Kidney (tissue), 14 donors: ENCODE results near the gene RNF5. TPM values are rescaled to one million over a fixed set of nuclear protein-coding genes. Genes with fewer than 3 reads are reported as not detected.

Experiments used
- DNase-seq, 5 donors: peaks; one replicate each; pipeline ENCODE4 v3.0.0-alpha.2; 2013 to 2020
- FAIRE-seq: peaks from 2 replicates; lab custom pipeline; 2012; peaks lifted over from hg19 to GRCh38; lab: Jason Lieb, UNC
- H3K27ac ChIP-seq, 2 donors: one replicate each; pipeline ENCODE4 v1.7.0; 2013; ENCODE audit warnings: low read depth in 2 of 2, low read length in 2 of 2, inconsistent platforms in 1 of 2
- H3K27me3 ChIP-seq: one replicate; pipeline ENCODE4 v1.7.1; 2013; ENCODE audit warnings: low read length, inconsistent platforms; ENCODE audit not compliant: control insufficient read depth, insufficient read depth
- H3K36me3 ChIP-seq, 3 donors: one replicate each; pipeline versions ENCODE4 v1.7.0 to v1.7.1; 2013; ENCODE audit warnings: low read length in 3 of 3, control low read depth in 1 of 3, inconsistent platforms in 1 of 3; ENCODE audit not compliant: insufficient read depth in 3 of 3, control insufficient read depth in 2 of 3
- H3K4me1 ChIP-seq, 3 donors: one replicate each; pipeline versions ENCODE4 v1.7.0 to v1.7.1; 2013; ENCODE audit warnings: low read length in 3 of 3, inconsistent platforms in 1 of 3, low read depth in 1 of 3; ENCODE audit not compliant: control insufficient read depth in 2 of 3, insufficient read depth in 2 of 3
- H3K4me3 ChIP-seq, 3 donors: one replicate each; pipeline versions ENCODE4 v1.7.0 to v1.8.1; 2013; ENCODE audit warnings: low read length in 3 of 3, control low read depth in 1 of 3, inconsistent platforms in 1 of 3
- H3K9ac ChIP-seq, 3 donors: one replicate each; pipeline versions ENCODE4 v1.7.0 to v1.7.1; 2013; ENCODE audit warnings: low read length in 3 of 3, control low read depth in 1 of 3, inconsistent platforms in 1 of 3
- H3K9me3 ChIP-seq, 3 donors: one replicate each; pipeline versions ENCODE4 v1.7.0 to v1.7.1; 2013; ENCODE audit warnings: low read length in 3 of 3, control low read depth in 1 of 3, inconsistent platforms in 1 of 3; ENCODE audit not compliant: control insufficient read depth in 2 of 3, insufficient read depth in 1 of 3
- intact Hi-C: fragments of 100-400 bp; cut with DNase I; formaldehyde crosslinking; loops from one replicate; pipeline ENCODE4 v1.11.1; 2022
- polyA plus RNA-seq: library from polyadenylated mRNA; stranded (reverse); fragments of 350-450 nt; fragmentation: Illumina TruSeq; extraction: RNeasy Lipid Tissue Mini Kit (QIAGEN cat#74804); gene quantifications from one replicate; pipeline ENCODE4 v1.2.3, GENCODE V29; 2014; ENCODE audit warnings: low read depth, low replicate concordance; ENCODE audit not compliant: insufficient read depth
- total RNA-seq: library from RNA; stranded (reverse); fragmentation: NEBNext Ultra II Directional; extraction: Animal tissue kit (Norgen Biotek cat#: 25700); gene quantifications from one replicate; pipeline ENCODE4 v1.2.1, GENCODE V29; 2021
- TF ChIP-seq, protein P1 (sequence below): IDR thresholded peaks from 3 replicates; pipeline ENCODE4 v1.5.1; 2012; ENCODE audit warnings: mild to moderate bottlenecking, moderate library complexity, borderline replicate concordance; ENCODE audit not compliant: insufficient read depth; ENCODE audit errors: extremely low read depth
- donor health status: control.
- donor health status: control.
- donor health status: control.
- donor health status: control.
- donor health status: control.
- donor health status: DM: yes; HTN: yes; CAD: no.
- donor health status: Normal renal cell carcinoma (clear cell type).

Gene RNF5
- total and polyA plus RNA-seq, 2 donors from 2014 or later, result 74.1 to 208 TPM

DNA sequence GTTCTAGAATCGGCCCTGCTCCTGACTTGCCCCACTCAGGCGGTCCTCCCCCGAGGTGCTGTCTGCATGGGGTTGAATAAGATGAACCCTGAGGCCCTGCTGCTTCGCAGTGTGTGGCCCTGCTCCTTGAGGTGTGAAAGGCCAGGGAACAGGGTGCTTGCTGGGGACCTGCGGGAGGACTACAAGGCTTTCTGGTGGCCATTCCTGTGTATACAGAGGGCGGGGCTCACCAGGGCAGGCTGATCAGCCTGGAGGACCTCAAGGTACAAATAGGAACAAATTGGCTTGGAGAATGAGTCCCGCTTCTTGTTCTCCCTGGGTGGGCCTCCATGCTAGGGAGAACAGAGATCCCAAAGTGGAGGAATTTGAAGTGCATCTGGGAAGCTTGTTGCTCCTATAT, 40.0 kb downstream of the RNF5 start:
- Histone ChIP-seq H3K9ac (no peak overlapping the region), H3K36me3 (no peaks in the 10 kb centered on the region), H3K4me3 (no peak overlapping the region), H3K9me3 (no peaks in the 10 kb centered on the region), H3K27ac (no peak overlapping the region), H3K4me1 (no peaks in the 10 kb centered on the region), H3K27me3 (no peaks in the 10 kb centered on the region)
- FAIRE-seq (no peak), DNase-seq (no peak)
- TF ChIP-seq, protein P1, sequence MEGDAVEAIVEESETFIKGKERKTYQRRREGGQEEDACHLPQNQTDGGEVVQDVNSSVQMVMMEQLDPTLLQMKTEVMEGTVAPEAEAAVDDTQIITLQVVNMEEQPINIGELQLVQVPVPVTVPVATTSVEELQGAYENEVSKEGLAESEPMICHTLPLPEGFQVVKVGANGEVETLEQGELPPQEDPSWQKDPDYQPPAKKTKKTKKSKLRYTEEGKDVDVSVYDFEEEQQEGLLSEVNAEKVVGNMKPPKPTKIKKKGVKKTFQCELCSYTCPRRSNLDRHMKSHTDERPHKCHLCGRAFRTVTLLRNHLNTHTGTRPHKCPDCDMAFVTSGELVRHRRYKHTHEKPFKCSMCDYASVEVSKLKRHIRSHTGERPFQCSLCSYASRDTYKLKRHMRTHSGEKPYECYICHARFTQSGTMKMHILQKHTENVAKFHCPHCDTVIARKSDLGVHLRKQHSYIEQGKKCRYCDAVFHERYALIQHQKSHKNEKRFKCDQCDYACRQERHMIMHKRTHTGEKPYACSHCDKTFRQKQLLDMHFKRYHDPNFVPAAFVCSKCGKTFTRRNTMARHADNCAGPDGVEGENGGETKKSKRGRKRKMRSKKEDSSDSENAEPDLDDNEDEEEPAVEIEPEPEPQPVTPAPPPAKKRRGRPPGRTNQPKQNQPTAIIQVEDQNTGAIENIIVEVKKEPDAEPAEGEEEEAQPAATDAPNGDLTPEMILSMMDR, result no peak
- intact Hi-C loops, result no loop called here

GRCh38 chr6:32220021-32220420, 41.8 kb downstream of the RNF5 start:
- Histone ChIP-seq H3K4me3 (no peak overlapping the region), H3K36me3 (no peaks in the 10 kb centered on the region), H3K27me3 (no peaks in the 10 kb centered on the region), H3K4me1 (no peaks in the 10 kb centered on the region), H3K9me3 (no peaks in the 10 kb centered on the region), H3K9ac (no peak overlapping the region), H3K27ac (no peak overlapping the region)
- TF ChIP-seq, protein P1, result no peak
- intact Hi-C loops, result no loop called here
- no peak for DNase-seq
- no peak for FAIRE-seq

GRCh38 chr6:32222333-32223230, 44.4 kb downstream of the RNF5 start:
- Histone ChIP-seq H3K4me1 (no peaks in the 10 kb centered on the region), H3K27ac (peak overlapping the region; percentile 32 to 64), H3K27me3 (no peaks in the 10 kb centered on the region), H3K36me3 (no peaks in the 10 kb centered on the region), H3K4me3 (peak overlapping the region in 2 of 3 donors; percentile 26 to 41), H3K9me3 (no peaks in the 10 kb centered on the region), H3K9ac (no peak overlapping the region)
- intact Hi-C loops, result no loop called here
- no peak for DNase-seq
- no peak for FAIRE-seq
- TF ChIP-seq, protein P1, result no peak
